GM21390 (cell line): ENCODE results near the gene INPP5A.
"Not testable (repeated sequence)": the region's sequence is repeated elsewhere in the genome, so short reads cannot be mapped to it uniquely, and the experiment has no call there.

Experiments
- ATAC-seq: cut with Tn5 transposase; IDR thresholded peaks from one replicate; pipeline ENCODE4 v1.9.1; 2021; ENCODE audit not compliant: unreplicated experiment

Gene INPP5A

GRCh38 chr10:132559538-132559937 is 22.0 kb downstream of the INPP5A start:
- no peak for ATAC-seq

- no peak for ATAC-seq
These were observed 22.7 kb downstream of the INPP5A start for GRCh38 chr10:132560241-132560731.

GRCh38 chr10:132562177-132562915 is 24.8 kb downstream of the INPP5A start:
- ATAC-seq: no peak

- ATAC-seq: no peak
These were observed 25.4 kb downstream of the INPP5A start for GRCh38 chr10:132562916-132563456.

GRCh38 chr10:132563485-132564248 is 26.1 kb downstream of the INPP5A start:
- peak; percentile 89 for ATAC-seq

GRCh38 chr10:132564249-132564605 is 26.6 kb downstream of the INPP5A start:
- ATAC-seq: no peak

GRCh38 chr10:132564690-132565089 is 27.1 kb downstream of the INPP5A start:
- ATAC-seq: no peak

GRCh38 chr10:132565516-132566209 is 28.1 kb downstream of the INPP5A start:
- no peak for ATAC-seq

GRCh38 chr10:132566892-132567291 is 29.3 kb downstream of the INPP5A start:
- ATAC-seq: no peak

GRCh38 chr10:132570265-132570664 is 32.7 kb downstream of the INPP5A start:
- no peak for ATAC-seq

- peak; percentile 36 for ATAC-seq
These were observed 33.4 kb downstream of the INPP5A start for GRCh38 chr10:132570771-132571649.

GRCh38 chr10:132571650-132572544 is 34.3 kb downstream of the INPP5A start:
- peak; percentile 66 for ATAC-seq

GRCh38 chr10:132572545-132572937 is 35.0 kb downstream of the INPP5A start:
- ATAC-seq: no peak

- ATAC-seq: not testable (repeated sequence)
These were observed 35.4 kb downstream of the INPP5A start for GRCh38 chr10:132572946-132573345.

- ATAC-seq: no peak
These were observed 36.7 kb downstream of the INPP5A start for GRCh38 chr10:132574288-132574687.

- ATAC-seq: no peak
These were observed 37.3 kb downstream of the INPP5A start for GRCh38 chr10:132574783-132575319.

- peak; percentile 37 for ATAC-seq
These were observed 38.0 kb downstream of the INPP5A start for GRCh38 chr10:132575320-132576201.
